ENCODE measurements around the gene KRT81. TPM values are rescaled to one million over a fixed set of nuclear protein-coding genes. Genes with fewer than 3 reads are reported as not detected.

The KRT81 gene
- polyA plus RNA-seq, 3 donors, result not detected

GRCh38 chr12:52247622-52248540 lies 43.5 kb downstream of the KRT81 start:
- Mint-ChIP-seq H3K4me3 (no peak overlapping the region), H3K9me3 (peaks cover 0 to 15% (median 3%) of the 10 kb centered on the region in 7 donors), H3K36me3 (peaks cover 10 to 19% of the 10 kb centered on the region in 2 donors), H3K27ac (peak overlapping the region in 1 of 7 donors; percentile 25), H3K27me3 (ENCODE audit: low read depth in 3 of 3) (peaks cover 41 to 60% (median 57%) of the 10 kb centered on the region in 3 donors), H3K4me1 (peaks cover 35% of the 10 kb centered on the region)
- H3K9me3 ChIP-seq (replicated peaks in 1 of 2; ENCODE audit: control insufficient read depth in 1 of 2, insufficient read depth in 1 of 2, low read length in 2 of 2), result no peaks in the 10 kb centered on the region
- no peak overlapping the region for H3K4me2 ChIP-seq (replicated peaks; ENCODE audit: extremely low read depth, low read length, poor library complexity, severe bottlenecking)
- H3K36me3 ChIP-seq (replicated peaks in 1 of 2; ENCODE audit: control insufficient read depth in 1 of 2, insufficient read depth in 2 of 2, low read length in 2 of 2), result no peaks in the 10 kb centered on the region
- H2AFZ ChIP-seq (ENCODE audit: insufficient read depth, low read depth, low read length, poor library complexity, severe bottlenecking), result no peak overlapping the region
- H3K79me2 ChIP-seq (ENCODE audit: insufficient read depth, low read length), result no peaks in the 10 kb centered on the region
- intact Hi-C loops (cut with micrococcal nuclease), result no loop called here
- H3K4me1 ChIP-seq (ENCODE audit: control insufficient read depth in 1 of 2, insufficient read depth in 2 of 2, low read length in 2 of 2), result peaks cover 19 to 27% of the 10 kb centered on the region in 2 donors
- H4K20me1 ChIP-seq (ENCODE audit: insufficient read depth, low read length), result no peaks in the 10 kb centered on the region
- DNase-seq, result no peak
- TF ChIP-seq CTCF (IDR thresholded peaks at IDR 0.05), result no peak
- 100% methylated on average over 2 of the region's 10 CpGs for WGBS (ENCODE audit: insufficient coverage)
- no peak overlapping the region for H3K4me3 ChIP-seq (replicated peaks in 1 of 3; ENCODE audit: low read depth in 2 of 3, low read length in 3 of 3)
- peaks cover 15 to 44% of the 10 kb centered on the region in 2 donors for H3K27me3 ChIP-seq (ENCODE audit: control insufficient read depth in 2 of 2, insufficient read depth in 2 of 2, low read length in 2 of 2)
- H3K27ac ChIP-seq (ENCODE audit: low read depth in 1 of 2, low read length in 2 of 2), result no peak overlapping the region
- H3K9ac ChIP-seq (ENCODE audit: insufficient read depth, low read length, poor library complexity, severe bottlenecking), result no peak overlapping the region

DNA sequence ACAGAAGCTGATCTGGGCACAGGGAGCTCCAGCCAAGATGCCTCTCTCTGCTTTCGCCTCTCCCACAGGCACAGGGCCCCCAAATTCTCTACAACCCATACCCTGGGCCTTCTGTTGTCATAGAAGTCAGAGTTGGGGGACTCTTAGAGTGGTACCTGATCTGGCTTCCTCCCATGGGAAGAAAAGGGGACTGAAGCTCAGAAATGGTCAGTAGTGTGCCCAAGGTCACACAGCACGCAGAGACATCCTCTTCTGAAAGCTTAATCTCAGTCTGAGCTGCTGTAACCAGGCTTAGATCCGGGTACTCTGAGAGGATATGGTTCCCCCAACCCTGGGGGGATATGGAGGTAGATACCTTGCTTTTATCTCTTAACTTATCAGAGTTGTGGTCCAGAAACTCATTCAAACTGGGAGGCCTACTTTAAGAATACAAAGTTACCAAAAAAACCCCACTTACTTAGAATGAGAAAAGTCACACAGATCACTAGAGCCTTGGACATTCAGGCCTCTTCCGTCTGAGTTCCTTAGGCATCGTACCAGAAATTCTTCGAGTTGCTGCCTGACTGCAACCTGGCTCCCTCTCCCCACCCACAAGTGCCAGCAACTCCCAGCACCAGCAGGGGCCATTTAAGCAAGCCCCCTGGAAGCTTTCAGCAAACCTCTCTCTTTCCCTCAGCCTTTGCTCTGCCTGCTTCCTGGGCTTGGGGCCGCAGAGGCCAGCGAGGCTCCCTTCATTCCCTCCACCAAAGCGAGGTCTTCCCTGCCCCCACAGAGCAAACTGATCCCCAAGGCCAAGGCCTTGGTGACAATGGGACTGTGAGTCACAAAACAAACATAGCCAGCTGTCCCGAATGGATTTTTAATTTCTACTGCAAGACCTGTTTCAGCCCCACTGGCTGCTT lies 44.4 kb downstream of the KRT81 start:
- intact Hi-C loops (cut with micrococcal nuclease), result no loop called here
- Histone ChIP-seq H3K27ac (ENCODE audit: low read depth in 1 of 2, low read length in 2 of 2) (no peak overlapping the region), H3K79me2 (ENCODE audit: insufficient read depth, low read length) (no peaks in the 10 kb centered on the region), H3K4me2 (replicated peaks; ENCODE audit: extremely low read depth, low read length, poor library complexity, severe bottlenecking) (no peak overlapping the region), H4K20me1 (ENCODE audit: insufficient read depth, low read length) (no peaks in the 10 kb centered on the region), H3K4me1 (ENCODE audit: control insufficient read depth in 1 of 2, insufficient read depth in 2 of 2, low read length in 2 of 2) (peaks cover 19 to 27% of the 10 kb centered on the region in 2 donors), H3K9ac (ENCODE audit: insufficient read depth, low read length, poor library complexity, severe bottlenecking) (no peak overlapping the region), H3K36me3 (replicated peaks in 1 of 2; ENCODE audit: control insufficient read depth in 1 of 2, insufficient read depth in 2 of 2, low read length in 2 of 2) (no peaks in the 10 kb centered on the region), H2AFZ (ENCODE audit: insufficient read depth, low read depth, low read length, poor library complexity, severe bottlenecking) (no peak overlapping the region), H3K27me3 (ENCODE audit: control insufficient read depth in 2 of 2, insufficient read depth in 2 of 2, low read length in 2 of 2) (peaks cover 15 to 38% of the 10 kb centered on the region in 2 donors), H3K9me3 (replicated peaks in 1 of 2; ENCODE audit: control insufficient read depth in 1 of 2, insufficient read depth in 1 of 2, low read length in 2 of 2) (no peaks in the 10 kb centered on the region), H3K4me3 (replicated peaks in 1 of 3; ENCODE audit: low read depth in 2 of 3, low read length in 3 of 3) (no peak overlapping the region)
- Mint-ChIP-seq H3K36me3 (peaks cover 10 to 16% of the 10 kb centered on the region in 2 donors), H3K9me3 (peaks cover 0 to 15% (median 3%) of the 10 kb centered on the region in 7 donors), H3K4me3 (peak overlapping the region in 1 of 2 donors; percentile 16), H3K27ac (peak overlapping the region in 4 of 7 donors; percentile 6 to 75 (median 36)), H3K4me1 (peaks cover 35% of the 10 kb centered on the region), H3K27me3 (ENCODE audit: low read depth in 3 of 3) (peaks cover 34 to 53% (median 51%) of the 10 kb centered on the region in 3 donors)
- DNase-seq, result no peak
- no peak for TF ChIP-seq CTCF (IDR thresholded peaks at IDR 0.05)
- WGBS (ENCODE audit: insufficient coverage), result 76% methylated on average over 5 of the region's 10 CpGs

All from CD14-positive monocyte (primary cell).